KOPT-K1 (cell line): ENCODE measurements around the gene LPP.

Experiments
- H3K27ac ChIP-seq: fragments of 200-600 bp; sonication (generic); 2 replicates; pipeline ENCODE4 v1.5.1; 2016; ENCODE audit warnings: antibody characterized with exemption, mild to moderate bottlenecking, low read depth, low read length; ENCODE audit not compliant: poor library complexity, severe bottlenecking
- H3K36me3 ChIP-seq: fragments of 200-600 bp; sonication (generic); 2 replicates; pipeline ENCODE4 v1.5.1; 2017; ENCODE audit warnings: antibody characterized with exemption, mild to moderate bottlenecking, low read length, moderate library complexity; ENCODE audit not compliant: insufficient read depth
- H3K9me3 ChIP-seq: fragments of 200-600 bp; sonication (generic); 2 replicates; pipeline ENCODE4 v1.5.1; 2017; ENCODE audit warnings: antibody characterized with exemption, low read length, mild to moderate bottlenecking; ENCODE audit not compliant: insufficient read depth, poor library complexity, severe bottlenecking

Gene LPP

GRCh38 chr3:188643736-188644135 lies 489.8 kb downstream of the LPP start:
- Histone ChIP-seq H3K36me3 (no peaks in the 10 kb centered on the region), H3K9me3 (no peaks in the 10 kb centered on the region), H3K27ac (no peak overlapping the region)

GRCh38 chr3:188646592-188646991 lies 492.6 kb downstream of the LPP start:
- Histone ChIP-seq H3K27ac (no peak overlapping the region), H3K9me3 (no peaks in the 10 kb centered on the region), H3K36me3 (no peaks in the 10 kb centered on the region)

- H3K36me3 ChIP-seq: no peaks in the 10 kb centered on the region
Observed at GRCh38 chr3:188647237-188647636, 493.3 kb downstream of the LPP start.

GRCh38 chr3:188649521-188649920 lies 495.6 kb downstream of the LPP start:
- Histone ChIP-seq H3K9me3 (no peaks in the 10 kb centered on the region), H3K36me3 (no peaks in the 10 kb centered on the region), H3K27ac (no peak overlapping the region)

More at GRCh38 chr3:188647237-188647636, 493.3 kb downstream of the LPP start:
- Histone ChIP-seq H3K9me3 (no peaks in the 10 kb centered on the region), H3K27ac (no peak overlapping the region)

GRCh38 chr3:188656196-188656982 lies 502.4 kb downstream of the LPP start:
- no peak overlapping the region for H3K27ac ChIP-seq
- no peaks in the 10 kb centered on the region for H3K36me3 ChIP-seq
- no peaks in the 10 kb centered on the region for H3K9me3 ChIP-seq

GRCh38 chr3:188658606-188659005 lies 504.6 kb downstream of the LPP start:
- H3K27ac ChIP-seq: no peak overlapping the region
- no peaks in the 10 kb centered on the region for H3K9me3 ChIP-seq
- no peaks in the 10 kb centered on the region for H3K36me3 ChIP-seq

GRCh38 chr3:188659449-188660090 lies 505.6 kb downstream of the LPP start:
- no peaks in the 10 kb centered on the region for H3K9me3 ChIP-seq
- no peaks in the 10 kb centered on the region for H3K36me3 ChIP-seq
- H3K27ac ChIP-seq: no peak overlapping the region

- Histone ChIP-seq H3K36me3 (no peaks in the 10 kb centered on the region), H3K9me3 (no peaks in the 10 kb centered on the region)
Observed at GRCh38 chr3:188660415-188660814, 506.5 kb downstream of the LPP start.

GRCh38 chr3:188661806-188662205 lies 507.8 kb downstream of the LPP start:
- Histone ChIP-seq H3K36me3 (no peaks in the 10 kb centered on the region), H3K9me3 (no peaks in the 10 kb centered on the region), H3K27ac (no peak overlapping the region)

More at GRCh38 chr3:188660415-188660814, 506.5 kb downstream of the LPP start:
- H3K27ac ChIP-seq: no peak overlapping the region

- Histone ChIP-seq H3K9me3 (no peaks in the 10 kb centered on the region), H3K36me3 (no peaks in the 10 kb centered on the region), H3K27ac (no peak overlapping the region)
Observed at GRCh38 chr3:188662214-188662613, 508.3 kb downstream of the LPP start.

GRCh38 chr3:188662795-188663194 lies 508.8 kb downstream of the LPP start:
- Histone ChIP-seq H3K36me3 (no peaks in the 10 kb centered on the region), H3K9me3 (no peaks in the 10 kb centered on the region), H3K27ac (no peak overlapping the region)

- Histone ChIP-seq H3K36me3 (no peaks in the 10 kb centered on the region), H3K27ac (no peak overlapping the region), H3K9me3 (no peaks in the 10 kb centered on the region)
Observed at GRCh38 chr3:188663839-188664238, 509.9 kb downstream of the LPP start.

- Histone ChIP-seq H3K9me3 (no peaks in the 10 kb centered on the region), H3K36me3 (no peaks in the 10 kb centered on the region), H3K27ac (no peak overlapping the region)
Observed at GRCh38 chr3:188664795-188665194, 510.8 kb downstream of the LPP start.

- Histone ChIP-seq H3K27ac (no peak overlapping the region), H3K36me3 (no peaks in the 10 kb centered on the region), H3K9me3 (no peaks in the 10 kb centered on the region)
Observed at GRCh38 chr3:188667926-188668325, 514.0 kb downstream of the LPP start.

- no peak overlapping the region for H3K27ac ChIP-seq
- no peaks in the 10 kb centered on the region for H3K9me3 ChIP-seq
- no peaks in the 10 kb centered on the region for H3K36me3 ChIP-seq
Observed at GRCh38 chr3:188670446-188670845, 516.5 kb downstream of the LPP start.

GRCh38 chr3:188671971-188672370 lies 518.0 kb downstream of the LPP start:
- Histone ChIP-seq H3K36me3 (no peaks in the 10 kb centered on the region), H3K9me3 (no peaks in the 10 kb centered on the region), H3K27ac (peak overlapping the region; percentile 50)
